Esophagus muscularis mucosa (tissue), 3 donors: ENCODE measurements around the gene SLC26A2.

ENCODE experiments used
- POLR2AphosphoS5 ChIP-seq, 2 donors: sonication (generic); formaldehyde crosslinking; IDR thresholded peaks; one replicate each; pipeline ENCODE4 v1.6.1; 2017; ENCODE audit warnings: antibody characterized with exemption in 2 of 2
- TF ChIP-seq, protein P1 (sequence below), 3 experiments: fragments of 200-600 bp in 2 of 3; fragments of 450-650 bp in 1 of 3; sonication (generic) in 2 of 3; IDR thresholded peaks; one replicate each; pipeline ENCODE4 v1.5.1; 2017 to 2019; ENCODE audit warnings: antibody characterized with exemption in 3 of 3, mild to moderate bottlenecking in 2 of 3, moderate library complexity in 1 of 3

DNA sequence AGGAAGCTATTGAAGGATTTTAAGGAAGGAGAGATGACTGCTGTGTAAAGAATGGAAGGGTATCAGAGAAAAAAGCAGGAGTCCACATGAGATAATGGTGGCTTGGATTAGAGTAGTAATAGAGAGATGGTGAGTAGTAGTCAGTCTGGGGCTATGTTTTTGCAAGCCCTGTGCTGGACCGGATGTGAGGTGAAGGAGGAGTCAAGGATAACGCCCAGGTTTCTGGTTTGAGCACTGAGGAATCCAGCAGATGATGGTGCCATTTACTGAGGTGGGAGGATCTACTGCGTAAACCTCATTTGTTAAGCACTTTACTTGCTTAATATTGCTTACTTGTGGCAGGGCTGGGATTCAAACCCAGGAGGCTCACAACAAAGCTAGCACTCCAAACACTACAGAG lies 38.8 kb downstream of the SLC26A2 start:
- TF ChIP-seq, protein P1, sequence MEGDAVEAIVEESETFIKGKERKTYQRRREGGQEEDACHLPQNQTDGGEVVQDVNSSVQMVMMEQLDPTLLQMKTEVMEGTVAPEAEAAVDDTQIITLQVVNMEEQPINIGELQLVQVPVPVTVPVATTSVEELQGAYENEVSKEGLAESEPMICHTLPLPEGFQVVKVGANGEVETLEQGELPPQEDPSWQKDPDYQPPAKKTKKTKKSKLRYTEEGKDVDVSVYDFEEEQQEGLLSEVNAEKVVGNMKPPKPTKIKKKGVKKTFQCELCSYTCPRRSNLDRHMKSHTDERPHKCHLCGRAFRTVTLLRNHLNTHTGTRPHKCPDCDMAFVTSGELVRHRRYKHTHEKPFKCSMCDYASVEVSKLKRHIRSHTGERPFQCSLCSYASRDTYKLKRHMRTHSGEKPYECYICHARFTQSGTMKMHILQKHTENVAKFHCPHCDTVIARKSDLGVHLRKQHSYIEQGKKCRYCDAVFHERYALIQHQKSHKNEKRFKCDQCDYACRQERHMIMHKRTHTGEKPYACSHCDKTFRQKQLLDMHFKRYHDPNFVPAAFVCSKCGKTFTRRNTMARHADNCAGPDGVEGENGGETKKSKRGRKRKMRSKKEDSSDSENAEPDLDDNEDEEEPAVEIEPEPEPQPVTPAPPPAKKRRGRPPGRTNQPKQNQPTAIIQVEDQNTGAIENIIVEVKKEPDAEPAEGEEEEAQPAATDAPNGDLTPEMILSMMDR (IDR thresholded peaks at IDR 0.05): no peak
- no peak for TF ChIP-seq POLR2AphosphoS5 (IDR thresholded peaks at IDR 0.05)
